NCI-H2171 treated with DMSO at 0.1 percent for 48 hours (cell line): Measurements from ENCODE around the gene PSMD14.

Experiments
- DNase-seq: peaks from one replicate; lab custom pipeline; 2025; lab: John Stamatoyannopoulos, UW

Gene PSMD14

GRCh38 chr2:161448431-161448830 lies 140.2 kb downstream of the PSMD14 start:
- no peak for DNase-seq
